DMS 273 (cell line): ENCODE results near the gene ALOX5AP.

ENCODE experiments used
- DNase-seq: peaks from one replicate; lab custom pipeline; 2025; ENCODE audit not compliant: unreplicated experiment; lab: John Stamatoyannopoulos, UW

ALOX5AP gene

DNA sequence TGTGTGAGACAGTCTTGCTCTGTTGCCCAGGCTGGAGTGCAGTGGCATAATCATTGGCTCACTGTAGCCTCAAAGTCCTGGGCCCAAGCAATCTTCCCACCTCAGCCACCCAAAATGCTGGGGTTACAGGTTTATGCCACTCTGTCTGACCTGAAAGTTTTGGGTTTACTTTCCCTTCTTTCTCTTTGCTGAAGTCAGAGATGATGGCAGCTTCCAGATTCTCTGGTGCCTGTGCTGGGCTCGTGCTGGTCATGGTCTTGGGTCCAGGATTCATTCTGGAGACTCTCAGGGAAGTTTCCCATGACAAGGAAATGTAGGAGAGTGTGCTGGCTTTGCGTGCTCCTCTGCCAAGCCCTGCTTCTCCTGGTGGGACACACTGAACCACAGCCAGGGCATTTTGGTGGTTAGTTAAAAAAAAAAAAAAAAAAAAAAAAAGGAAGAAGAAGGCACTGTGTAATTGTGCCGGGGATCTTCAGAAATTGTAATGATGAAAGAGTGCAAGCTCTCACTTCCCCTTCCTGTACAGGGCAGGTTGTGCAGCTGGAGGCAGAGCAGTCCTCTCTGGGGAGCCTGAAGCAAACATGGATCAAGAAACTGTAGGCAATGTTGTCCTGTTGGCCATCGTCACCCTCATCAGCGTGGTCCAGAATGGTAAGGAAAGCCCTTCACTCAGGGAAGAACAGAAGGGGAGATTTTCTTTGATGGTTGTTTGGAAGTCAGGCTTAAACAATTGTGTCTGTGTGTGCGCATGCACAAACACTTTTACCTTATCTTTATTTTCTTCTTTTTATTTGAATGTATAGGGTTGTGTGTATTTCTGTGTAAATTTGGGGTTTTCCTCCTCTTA lies at the start of gene ALOX5AP:
ALOX5AP (plus strand) TSS at position 519 of the 847 bp plus-strand sequence; CDS start at position 582, 63 bp downstream.
- no peak for DNase-seq

DNA sequence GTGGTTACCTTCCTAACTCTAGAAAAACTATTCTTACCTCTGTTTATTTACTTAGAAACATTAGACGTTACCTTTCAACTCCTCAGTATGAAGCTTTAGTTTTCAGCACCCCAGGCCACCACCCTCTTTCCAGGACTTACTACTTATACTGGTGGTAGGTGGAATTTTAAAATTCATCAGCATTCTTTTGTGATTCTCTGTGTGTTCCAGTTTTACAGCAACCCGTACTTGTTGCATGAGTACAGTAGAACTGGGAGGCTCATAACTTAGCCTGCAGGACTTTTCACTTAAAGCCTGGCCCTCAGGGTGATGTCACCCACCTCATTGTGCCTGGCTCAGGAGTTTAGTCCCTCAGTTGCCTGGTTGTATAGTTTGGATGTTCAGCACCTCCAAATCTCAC lies 49.4 kb upstream of the ALOX5AP start:
- no peak for DNase-seq

DNA sequence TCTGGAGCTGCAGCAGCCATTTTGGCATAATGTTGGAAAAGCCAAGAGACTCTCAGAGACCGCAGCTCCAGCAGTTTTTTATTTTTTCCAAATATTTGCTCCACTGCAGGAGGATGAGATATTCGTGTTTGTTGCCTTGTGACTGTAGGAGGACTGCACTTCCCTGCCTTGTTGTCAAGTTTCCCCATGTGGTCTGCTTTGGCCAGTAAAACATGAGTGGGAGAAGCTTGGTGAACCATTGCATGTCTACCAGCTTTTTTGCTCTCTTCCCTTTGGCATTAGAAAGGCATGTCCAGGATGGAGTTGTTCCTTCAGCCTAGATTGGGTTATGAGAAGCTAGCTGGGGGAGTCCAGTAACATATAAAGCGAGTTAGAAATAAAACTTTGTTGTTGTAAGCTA lies 47.7 kb upstream of the ALOX5AP start:
- DNase-seq: no peak

DNA sequence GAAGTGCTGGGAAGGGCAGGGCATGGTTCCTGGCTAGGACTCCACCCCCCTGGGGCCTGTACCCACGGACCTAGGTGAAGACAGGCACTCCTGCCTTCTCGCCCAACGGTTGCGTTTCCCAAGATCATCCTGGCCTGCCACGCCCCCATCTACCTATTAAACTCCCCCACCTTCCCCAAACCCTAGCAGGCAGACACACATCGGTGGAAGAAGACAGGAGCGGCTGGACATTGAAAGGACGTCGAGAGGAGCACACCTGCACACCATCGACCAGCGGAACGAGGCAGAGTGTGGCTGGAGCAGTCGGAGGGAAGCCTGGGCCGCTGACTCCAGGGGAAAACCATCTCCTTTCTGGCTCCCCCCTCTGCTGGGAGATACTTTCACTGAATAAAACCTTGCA lies 45.6 kb upstream of the ALOX5AP start:
- no peak for DNase-seq

DNA sequence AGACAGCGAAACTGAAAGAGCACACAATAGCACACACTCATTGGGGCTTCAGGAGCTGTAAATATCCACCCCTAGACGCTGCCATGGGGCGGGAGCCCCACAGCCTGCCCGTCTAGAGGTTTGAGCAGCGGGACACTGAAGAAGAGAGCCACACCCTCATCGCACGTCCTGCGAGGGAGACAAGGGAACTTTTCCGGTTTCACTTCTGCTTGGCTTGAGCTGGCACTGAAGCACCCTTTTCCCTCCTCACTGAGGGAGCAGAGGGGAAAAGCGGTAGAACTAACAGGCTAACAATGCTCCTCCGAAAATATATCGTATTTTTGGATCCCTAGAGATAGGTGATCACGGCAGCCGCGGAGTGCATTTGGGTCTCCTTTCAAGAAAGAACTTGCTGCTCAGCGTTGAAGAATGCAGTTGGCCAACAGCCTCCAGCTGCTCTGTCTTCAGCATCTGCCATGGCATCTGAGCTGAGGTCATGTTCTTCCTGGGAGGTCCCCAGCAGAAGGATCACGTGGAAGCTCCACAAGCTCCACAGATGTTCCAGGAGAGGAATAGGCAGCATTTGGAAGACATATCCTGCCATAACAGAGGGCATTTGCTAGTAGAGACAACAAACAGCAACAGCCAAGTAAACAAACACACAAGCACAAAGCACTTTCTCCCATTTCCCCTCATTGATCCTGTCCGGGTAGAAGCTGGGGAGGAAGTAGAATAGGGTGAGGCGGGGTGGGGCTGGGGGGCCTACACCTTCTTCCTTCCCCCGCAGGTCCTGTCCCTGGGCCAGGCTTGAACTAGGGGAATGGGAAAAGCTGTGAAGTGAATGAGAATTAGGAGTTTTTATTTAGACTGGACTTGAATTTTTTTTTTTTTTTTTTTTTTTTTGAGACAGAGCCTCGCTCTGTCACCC lies 44.8 kb upstream of the ALOX5AP start:
- DNase-seq: peak; percentile 93

DNA sequence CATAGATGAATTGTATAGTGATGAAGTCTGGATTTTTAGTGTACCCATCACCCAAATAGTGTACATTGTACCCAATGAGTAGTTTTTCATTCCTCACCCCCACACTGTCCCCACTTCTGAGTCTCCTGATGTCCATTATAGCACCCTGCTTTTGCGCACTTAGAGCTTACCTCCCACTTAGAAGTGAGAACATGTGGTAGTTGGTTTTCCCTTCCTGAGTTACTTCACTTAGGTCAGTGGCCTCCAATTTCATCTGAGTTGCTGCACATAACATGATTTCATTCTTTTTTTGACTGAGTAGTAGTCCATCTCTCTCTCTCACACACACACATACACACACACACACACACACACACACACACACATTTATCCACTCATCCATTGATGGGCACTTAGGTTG lies 43.2 kb upstream of the ALOX5AP start:
- no peak for DNase-seq

DNA sequence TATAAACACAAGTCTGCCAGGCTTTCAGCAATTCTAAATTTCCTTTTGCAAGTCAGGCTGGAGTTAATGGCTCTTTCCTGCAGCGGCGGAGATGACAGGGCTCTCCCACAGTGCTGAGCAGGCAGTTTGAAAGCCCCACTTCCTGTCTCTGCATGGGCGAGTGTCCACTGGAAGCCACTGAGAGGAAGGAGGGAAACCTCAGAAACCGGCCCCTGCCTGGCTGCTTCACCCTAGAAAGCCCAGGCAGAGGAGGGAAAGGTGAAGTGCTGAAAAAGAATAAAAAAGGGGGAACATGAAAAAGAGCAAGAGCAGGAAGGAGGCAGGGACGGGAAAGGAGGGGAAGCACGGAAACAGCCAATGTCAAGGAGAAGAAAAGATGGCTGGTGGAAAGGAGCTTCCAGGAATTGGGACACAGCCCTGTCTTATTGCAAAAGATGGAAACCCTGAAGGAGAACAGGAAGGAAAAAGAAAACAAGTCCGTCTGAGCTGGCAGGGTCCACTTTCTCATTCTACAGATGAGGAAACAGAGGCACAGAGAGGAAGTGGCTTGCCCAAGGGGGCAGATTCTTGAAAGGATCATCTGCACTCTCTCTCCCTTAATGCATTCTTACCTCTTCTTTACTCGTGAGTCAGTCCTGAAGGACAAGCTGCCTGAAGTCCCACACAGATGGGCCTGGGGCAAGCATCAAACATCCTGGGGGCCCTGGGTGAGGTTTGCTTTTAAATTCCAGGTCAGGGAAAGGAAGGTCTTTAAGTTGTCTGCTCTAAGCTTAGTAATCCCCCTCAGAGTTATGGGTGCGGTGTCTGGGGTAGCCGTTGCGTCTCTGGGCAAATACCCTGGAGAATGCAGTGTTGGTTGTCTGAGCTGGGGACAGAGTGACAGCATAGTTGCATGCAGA lies 38.8 kb upstream of the ALOX5AP start:
- DNase-seq: no peak

DNA sequence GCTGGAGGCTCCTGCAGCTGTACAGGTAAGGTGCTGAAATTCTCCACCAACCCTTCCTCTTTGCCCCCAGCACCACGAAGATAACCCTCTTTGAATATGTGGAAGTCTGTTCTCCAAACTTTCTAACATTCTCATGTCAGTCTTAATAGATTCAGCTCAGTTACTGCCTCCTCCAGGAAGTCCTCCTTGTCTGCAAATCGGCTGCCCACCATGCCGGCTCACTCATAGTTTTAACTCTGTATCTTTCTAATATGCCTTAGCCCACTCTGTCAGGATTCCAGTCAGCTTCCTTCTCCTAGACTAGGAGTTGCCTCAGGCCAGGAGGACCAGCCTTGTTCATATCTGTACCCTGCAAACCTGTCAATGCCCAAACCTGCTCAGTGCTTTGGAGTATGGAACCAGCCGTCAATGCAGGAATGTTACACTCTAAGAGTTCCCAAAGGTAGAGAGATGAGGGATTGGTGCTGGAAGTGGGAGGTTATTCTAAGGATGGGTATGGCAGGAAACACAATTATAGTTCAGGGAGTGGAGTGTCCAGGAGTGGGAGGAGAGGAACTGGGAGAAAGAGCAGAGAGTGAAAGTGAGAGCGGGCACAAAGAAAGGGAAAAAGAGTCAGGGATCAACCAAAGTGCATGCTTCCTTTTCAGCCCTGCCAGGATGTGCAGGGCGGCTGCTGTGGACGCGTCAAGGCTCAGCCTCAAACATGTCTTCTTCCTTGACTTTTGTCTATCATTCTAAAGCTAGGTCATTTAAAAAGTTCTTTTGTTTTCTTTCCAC lies 38.0 kb upstream of the ALOX5AP start:
- DNase-seq: no peak

DNA sequence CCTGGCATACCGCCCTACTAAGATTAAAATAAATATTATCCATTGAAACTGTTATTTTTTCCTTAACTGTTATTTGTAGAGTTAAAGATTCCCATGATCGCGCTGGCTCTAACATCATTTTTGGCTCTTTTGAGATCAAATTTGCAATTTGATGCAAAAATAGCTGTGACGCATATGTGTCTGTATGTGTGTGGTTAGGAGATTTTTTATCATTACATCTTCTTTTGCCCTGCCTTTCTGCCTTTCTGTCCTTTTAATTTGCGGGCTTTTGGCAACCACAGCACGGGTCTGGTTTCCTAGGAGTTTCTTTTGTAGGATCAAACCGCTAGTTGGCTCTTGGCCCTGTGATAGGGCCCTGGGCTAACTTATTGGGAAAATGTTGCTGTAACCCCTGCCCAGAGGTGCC lies 37.3 kb upstream of the ALOX5AP start:
- no peak for DNase-seq

DNA sequence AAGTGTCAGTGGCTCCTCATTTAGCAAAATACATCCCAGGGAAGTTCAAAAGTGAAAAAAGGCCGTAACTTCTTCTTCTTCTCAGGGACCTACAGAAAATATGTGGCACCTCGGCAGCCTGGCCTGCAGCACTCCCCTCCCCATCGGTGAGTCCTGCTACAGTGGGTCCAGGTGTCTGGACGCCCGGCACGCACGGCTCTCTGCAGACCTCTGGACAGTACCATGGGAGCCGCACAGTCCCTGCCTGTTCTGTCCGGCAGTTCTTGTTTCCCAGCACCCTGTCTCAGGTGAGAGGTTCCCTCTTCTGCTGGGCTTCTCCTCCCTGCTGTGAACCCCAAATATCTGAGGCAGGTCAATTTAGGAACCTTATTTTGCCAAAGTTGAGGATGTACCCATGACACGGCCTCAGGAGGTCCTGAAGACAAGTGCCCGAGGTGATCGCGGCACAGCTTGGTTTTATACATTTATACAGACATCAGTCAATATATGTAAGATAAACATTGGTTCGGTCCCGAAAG lies 36.8 kb upstream of the ALOX5AP start:
- DNase-seq: no peak

DNA sequence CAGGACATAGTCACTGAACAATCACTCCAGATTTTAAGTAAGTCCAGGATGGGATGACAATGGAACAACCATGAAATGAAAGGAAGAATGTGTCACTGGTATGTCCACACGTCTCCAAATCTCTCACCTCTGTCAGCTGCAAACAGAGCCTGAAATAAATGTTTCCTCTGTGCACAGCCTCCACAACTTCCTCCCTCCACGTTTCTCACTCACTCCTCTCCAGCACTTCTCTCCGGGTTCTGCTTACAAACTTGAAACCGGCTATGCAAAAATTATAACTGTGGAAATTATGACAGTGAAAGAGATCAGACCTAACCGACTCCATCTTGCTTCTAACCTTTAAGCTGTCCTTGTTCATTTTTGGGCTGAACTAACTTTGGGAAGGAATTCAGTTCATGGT lies 35.0 kb upstream of the ALOX5AP start:
- no peak for DNase-seq

DNA sequence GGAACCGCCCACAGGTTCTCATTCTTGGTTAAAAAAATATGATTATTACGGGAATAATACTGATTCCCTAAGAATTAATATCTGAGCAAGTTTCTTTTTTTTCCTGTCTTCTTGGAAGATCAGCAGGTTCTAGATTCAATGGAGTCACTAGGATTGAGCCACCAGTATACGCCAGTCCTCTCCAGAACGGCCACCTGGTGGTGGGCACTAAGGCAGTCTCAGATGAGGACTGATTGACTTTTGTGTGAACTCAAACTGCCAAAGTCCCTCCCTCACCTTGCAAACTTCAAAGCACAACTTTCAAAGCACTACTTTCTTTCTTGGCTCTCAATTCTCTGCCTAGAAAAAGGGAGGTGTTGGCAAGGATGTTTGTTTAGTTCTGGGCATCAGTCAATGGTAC lies 33.3 kb upstream of the ALOX5AP start:
- DNase-seq: no peak

DNA sequence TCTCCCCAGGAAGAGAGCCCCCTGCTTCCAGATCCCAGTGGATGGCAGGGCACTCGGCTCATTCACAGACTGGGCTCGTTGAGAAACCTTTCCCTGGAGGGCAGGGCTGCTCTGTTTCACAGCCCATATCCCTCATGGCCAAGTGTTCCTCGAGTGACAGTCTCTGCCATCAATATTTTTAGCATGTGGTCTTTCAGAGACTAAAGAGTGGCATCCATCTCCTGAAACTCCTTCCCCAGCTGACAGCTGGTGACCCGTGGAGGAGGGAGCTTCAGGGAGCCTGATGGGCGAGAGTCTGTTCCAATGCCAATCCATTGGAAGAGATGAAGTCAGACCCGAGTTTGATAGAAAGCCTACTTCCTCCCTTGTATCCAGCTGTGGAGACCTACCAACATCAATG lies 30.7 kb upstream of the ALOX5AP start:
- DNase-seq: no peak

DNA sequence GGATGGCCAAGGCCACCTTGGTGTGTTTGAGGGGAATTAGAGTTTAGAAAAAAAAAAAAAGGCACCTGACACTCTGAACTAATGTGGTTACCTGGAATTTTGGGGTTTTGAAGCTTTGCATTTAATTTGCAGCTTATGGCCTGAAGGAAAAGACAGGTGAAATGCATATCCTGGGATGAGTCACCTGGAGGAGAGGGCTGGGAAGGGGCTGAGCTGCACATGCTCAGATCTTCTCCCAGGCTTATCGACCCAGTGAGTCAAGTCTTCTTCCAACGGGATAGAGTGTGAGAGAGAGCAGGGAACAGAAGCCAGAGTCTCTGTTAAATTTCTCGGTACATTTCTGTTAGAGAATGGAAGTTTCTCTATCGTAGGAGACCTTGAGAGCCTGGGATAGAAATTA lies 29.7 kb upstream of the ALOX5AP start:
- no peak for DNase-seq

DNA sequence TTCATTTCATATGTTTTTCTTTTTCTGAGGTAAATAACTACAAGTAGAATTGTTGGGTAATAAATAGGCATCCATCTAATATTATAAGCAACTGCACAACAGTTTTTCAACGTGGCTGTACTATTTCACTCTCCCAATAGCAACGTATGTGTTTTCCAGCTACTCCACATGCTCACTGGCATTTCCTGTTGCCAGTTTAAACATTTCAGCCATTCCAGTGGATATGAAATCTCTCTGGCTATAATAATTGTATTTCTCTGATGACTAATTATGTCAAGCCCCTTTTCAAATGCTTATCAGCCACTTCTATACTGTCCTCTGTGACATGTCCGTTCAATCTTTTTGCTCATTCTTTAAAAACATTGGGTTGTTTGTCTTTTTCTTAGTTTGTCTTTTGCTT lies 26.8 kb upstream of the ALOX5AP start:
- no peak for DNase-seq

DNA sequence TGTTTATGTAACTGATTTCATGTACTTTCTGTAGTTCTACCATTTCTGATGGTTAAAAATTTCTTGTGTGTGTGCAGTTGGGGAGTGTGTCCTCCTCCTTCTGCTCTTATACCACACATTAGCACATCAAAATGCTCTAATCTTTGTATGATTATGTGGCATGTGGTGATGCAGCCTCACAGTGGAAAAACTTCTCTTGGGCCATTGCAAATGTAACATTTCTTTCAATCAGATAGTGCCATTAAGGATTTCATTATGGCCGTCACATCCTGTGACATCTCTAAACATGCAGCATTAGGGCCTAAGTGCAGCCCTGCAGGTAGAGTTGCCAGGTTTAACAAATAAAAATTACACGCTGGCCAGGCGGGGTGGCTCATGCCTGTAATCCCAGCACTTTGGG lies 24.9 kb upstream of the ALOX5AP start:
- DNase-seq: no peak

DNA sequence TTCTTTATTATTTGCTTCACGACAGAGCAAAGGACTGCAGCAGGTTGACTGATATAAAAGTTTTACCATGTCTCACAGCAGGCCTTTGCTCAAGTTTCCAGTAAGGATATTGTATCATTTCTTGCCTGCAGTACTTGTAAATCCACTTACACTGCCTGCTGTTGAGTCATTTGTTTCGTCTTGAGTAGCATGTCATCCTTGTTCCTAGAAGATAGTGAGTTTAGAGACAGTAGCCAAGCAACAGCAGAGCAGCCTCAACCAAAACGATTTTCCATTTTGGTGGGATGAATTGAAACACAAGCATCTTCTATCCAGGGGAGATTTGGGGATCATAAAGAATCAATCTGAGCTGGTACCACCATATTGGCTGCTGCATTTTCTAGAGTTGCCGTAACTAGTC lies 24.0 kb upstream of the ALOX5AP start:
- no peak for DNase-seq

DNA sequence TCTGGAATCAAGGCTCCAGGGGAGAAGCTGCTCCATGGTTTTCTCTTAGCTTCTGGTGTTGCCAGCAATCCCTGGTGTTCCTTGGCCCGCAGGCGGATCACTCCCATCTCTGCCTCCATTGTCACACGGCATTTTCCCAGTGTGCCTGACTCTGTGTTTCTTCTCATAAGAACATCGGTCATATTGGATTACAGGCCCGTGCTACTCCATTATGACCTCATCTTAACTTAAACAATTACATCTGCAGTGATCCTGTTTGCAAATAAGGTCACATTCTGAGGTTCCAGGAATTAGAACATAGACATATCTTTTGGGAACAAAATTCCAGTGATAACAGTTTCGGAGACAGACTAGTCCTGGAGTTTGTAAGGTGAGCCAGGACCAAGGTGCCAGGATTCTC lies 23.5 kb upstream of the ALOX5AP start:
- no peak for DNase-seq

DNA sequence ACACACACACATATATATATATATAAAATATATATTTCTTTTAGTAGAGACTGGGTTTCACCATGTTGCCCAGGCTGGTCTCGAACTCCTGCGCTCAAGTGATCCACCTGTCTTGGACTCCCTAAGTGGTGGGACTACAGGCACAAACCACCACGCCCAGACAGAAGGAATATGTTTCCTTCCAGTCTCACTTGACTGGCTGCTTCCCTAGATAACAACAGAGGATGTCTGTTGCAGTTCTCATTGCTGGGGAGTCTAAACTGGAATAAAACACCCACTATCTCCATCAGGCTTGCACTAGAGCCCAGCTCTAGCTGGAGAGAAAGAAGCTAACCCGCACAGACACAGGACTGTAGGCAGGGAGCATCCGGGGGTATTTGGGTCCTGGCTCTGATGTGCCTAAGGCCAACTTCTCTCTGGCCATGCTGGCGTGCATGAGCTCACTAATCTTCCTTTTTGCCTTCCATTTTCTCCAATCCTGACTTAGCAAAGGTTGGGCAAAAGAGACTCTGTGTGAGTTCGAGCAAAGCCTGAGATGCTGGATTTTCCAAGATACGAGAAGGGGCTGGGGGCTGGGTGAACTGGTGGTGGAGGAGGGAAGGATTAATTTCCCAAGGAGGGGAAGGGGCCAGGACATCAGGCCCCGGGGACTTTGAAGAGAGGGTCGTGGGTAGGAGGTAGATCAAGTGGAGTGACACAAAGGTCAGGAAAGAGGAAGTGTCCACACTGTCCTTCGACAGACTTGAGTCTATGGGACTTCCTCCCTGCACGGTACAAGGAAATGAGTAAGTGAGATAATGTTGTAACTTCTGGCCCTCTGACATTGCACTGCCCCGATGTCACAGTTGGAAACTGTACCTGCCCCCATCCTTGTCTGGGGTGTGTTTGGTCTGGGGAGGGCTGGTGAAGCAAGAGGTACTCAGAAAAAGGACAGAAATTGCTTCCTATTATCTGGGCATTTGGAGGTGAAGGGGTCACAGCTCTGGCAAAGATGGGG lies 22.5 kb upstream of the ALOX5AP start:
- no peak for DNase-seq
